Measurements from ENCODE around the gene KCNJ13. TPM values are rescaled to one million over a fixed set of nuclear protein-coding genes. Genes with fewer than 3 reads are reported as not detected.

The KCNJ13 gene
- total RNA-seq, result not detected

DNA sequence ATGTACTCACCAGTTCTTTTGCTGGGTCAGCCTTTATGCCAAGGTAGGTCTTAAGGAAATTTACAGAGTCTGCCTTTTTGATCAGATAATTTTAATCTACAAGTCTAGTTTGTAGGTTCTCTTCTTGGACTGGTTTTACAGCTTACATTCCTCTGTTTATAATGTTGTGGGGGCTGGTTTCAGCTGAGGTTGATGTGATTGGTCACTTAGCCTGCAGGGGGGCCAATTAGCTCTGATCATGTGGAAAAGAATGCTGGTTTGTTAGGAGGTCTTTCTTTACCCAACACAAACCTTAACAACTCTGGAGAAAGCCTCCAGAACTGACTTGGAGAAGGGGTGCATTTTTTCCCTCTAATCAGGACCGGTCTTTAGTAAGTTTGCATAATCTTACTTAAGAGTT, at the start of gene KCNJ13:
TSS of gene KCNJ13 (minus strand) at position 131 of the 400 bp plus-strand sequence. CDS start 5,203 bp downstream, outside the sequence.
- H3K4me3 ChIP-seq, result no peak within 1 kb of the TSS
- TF ChIP-seq, protein P1, sequence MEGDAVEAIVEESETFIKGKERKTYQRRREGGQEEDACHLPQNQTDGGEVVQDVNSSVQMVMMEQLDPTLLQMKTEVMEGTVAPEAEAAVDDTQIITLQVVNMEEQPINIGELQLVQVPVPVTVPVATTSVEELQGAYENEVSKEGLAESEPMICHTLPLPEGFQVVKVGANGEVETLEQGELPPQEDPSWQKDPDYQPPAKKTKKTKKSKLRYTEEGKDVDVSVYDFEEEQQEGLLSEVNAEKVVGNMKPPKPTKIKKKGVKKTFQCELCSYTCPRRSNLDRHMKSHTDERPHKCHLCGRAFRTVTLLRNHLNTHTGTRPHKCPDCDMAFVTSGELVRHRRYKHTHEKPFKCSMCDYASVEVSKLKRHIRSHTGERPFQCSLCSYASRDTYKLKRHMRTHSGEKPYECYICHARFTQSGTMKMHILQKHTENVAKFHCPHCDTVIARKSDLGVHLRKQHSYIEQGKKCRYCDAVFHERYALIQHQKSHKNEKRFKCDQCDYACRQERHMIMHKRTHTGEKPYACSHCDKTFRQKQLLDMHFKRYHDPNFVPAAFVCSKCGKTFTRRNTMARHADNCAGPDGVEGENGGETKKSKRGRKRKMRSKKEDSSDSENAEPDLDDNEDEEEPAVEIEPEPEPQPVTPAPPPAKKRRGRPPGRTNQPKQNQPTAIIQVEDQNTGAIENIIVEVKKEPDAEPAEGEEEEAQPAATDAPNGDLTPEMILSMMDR (IDR thresholded peaks at IDR 0.05), result no peak
- TF ChIP-seq POLR2A (IDR thresholded peaks at IDR 0.05), result no peak
- no peaks in the 10 kb centered on the region for H3K4me1 ChIP-seq
- intact Hi-C loops (cut with DNase I), result no loop called here
- H3K27me3 ChIP-seq, result no peaks in the 10 kb centered on the region
- DNase-seq, result no peak
- H3K9me3 ChIP-seq, result no peaks in the 10 kb centered on the region
- H3K36me3 ChIP-seq, result peaks cover 0 to 66% (median 0%) of the 10 kb centered on the region in 3 donors
- WGBS, 2 donors, result 56 to 94% methylated on average over 1 of the region's 1 CpG
- H3K27ac ChIP-seq, result no peak within 1 kb of the TSS

DNA sequence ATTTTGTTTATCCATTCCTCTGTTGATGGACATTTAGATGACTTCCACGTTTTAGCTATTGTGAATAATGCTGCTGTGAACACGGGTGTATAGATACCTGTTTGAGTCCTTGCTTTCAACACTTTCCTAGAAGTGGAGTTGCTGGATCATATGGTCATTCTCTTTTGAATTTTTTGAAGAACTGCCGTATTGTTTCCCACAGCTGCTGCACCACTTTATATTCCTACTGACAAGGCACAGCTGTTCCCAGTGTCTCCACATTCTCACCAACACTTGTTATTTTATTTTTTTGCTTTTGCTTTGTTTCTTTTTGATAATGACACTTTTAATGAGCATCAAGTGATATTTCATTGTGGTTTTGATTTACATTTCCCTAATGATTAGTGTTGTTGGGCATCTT, 41.4 kb upstream of the KCNJ13 start:
- WGBS, 2 donors, result 75 to 82% methylated on average over 3 of the region's 3 CpGs
- no peak for DNase-seq
- TF ChIP-seq, protein P1 (IDR thresholded peaks at IDR 0.05), result no peak
- TF ChIP-seq POLR2A (IDR thresholded peaks at IDR 0.05), result no peak
- Histone ChIP-seq H3K27me3 (no peaks in the 10 kb centered on the region), H3K4me3 (no peak overlapping the region), H3K36me3 (peaks cover 0 to 100% (median 12%) of the 10 kb centered on the region in 3 donors), H3K9me3 (no peaks in the 10 kb centered on the region), H3K27ac (no peak overlapping the region), H3K4me1 (no peaks in the 10 kb centered on the region)
- intact Hi-C loops (cut with DNase I), result no loop called here

DNA sequence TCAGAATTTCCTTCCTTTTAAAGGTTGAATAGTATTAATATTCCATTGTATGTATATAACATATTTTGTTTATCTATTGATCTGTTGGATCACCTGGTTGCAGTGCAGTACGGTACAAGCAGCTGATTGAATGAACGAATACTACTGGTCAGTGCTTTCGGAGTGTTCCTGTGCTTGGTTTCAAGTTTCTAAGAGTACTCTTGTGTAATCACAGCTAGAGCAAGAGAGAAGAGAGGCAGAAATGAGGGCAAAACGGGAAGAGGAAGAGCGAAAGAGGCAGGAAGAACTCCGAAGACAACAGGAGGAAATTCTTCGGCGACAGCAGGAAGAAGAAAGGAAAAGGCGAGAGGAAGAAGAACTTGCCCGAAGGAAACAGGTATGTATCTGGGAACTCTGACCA, 40.3 kb upstream of the KCNJ13 start:
- WGBS, 2 donors, result 64 to 77% methylated on average over 10 of the region's 10 CpGs
- intact Hi-C loops (cut with DNase I), result no loop called here
- no peaks in the 10 kb centered on the region for H3K4me1 ChIP-seq
- peaks cover 0 to 100% (median 12%) of the 10 kb centered on the region in 3 donors for H3K36me3 ChIP-seq
- H3K27ac ChIP-seq, result no peak overlapping the region
- TF ChIP-seq, protein P1 (IDR thresholded peaks at IDR 0.05), result no peak
- TF ChIP-seq POLR2A (IDR thresholded peaks at IDR 0.05), result no peak
- no peaks in the 10 kb centered on the region for H3K27me3 ChIP-seq
- H3K9me3 ChIP-seq, result no peaks in the 10 kb centered on the region
- no peak for DNase-seq
- H3K4me3 ChIP-seq, result no peak overlapping the region

DNA sequence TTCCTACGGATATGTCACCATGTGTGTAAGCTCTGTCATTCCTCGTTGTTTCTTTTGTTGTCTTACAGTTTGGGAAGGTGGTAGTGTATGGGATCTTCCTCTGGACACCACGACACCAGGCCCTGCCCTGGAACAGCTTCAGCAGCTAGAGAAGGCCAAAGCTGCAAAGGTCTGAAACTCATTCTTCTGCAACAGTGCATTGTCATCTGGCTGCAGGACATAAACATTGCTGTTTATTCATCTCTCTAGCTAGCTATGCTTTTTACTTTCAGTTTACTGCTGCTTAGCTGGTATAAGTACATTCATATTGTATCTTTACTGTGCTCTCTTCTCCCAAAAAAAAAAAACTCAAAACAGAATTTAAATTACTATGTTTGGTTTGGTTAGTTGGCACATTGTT, 39.2 kb upstream of the KCNJ13 start:
- intact Hi-C loops (cut with DNase I), result no loop called here
- Histone ChIP-seq H3K4me3 (no peak overlapping the region), H3K27me3 (no peaks in the 10 kb centered on the region), H3K36me3 (peaks cover 0 to 100% (median 12%) of the 10 kb centered on the region in 3 donors), H3K4me1 (no peaks in the 10 kb centered on the region), H3K9me3 (no peaks in the 10 kb centered on the region), H3K27ac (no peak overlapping the region)
- DNase-seq, result no peak
- TF ChIP-seq, protein P1 (IDR thresholded peaks at IDR 0.05), result no peak
- no peak for TF ChIP-seq POLR2A (IDR thresholded peaks at IDR 0.05)
- 83 to 97% methylated on average over 3 of the region's 3 CpGs for WGBS, 2 donors

DNA sequence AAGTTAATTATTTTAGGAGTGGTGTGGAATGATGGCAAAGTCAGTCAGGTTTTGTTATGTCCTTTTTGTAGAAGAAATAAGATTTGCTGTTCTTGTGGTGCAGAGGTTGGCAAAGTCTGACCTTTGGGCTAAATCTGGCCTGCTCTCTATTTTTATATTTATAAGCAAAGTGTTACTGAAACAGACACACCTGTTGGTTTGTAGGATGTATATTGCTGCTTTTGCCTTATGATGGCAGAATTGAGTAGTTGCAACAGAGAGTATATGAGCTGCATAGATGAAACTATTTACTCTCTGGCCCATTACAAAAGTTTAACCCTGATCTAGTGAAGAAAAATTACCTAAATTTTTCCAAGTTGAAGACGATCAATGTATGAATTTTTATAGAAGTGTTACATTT, 34.1 kb upstream of the KCNJ13 start:
- Histone ChIP-seq H3K9me3 (no peaks in the 10 kb centered on the region), H3K36me3 (peaks cover 0 to 100% (median 29%) of the 10 kb centered on the region in 3 donors), H3K27me3 (no peaks in the 10 kb centered on the region), H3K4me1 (no peaks in the 10 kb centered on the region), H3K27ac (no peak overlapping the region), H3K4me3 (no peak overlapping the region)
- TF ChIP-seq, protein P1 (IDR thresholded peaks at IDR 0.05), result no peak
- no peak for TF ChIP-seq POLR2A (IDR thresholded peaks at IDR 0.05)
- DNase-seq, result no peak
- 86 to 93% methylated on average over 1 of the region's 1 CpG for WGBS, 2 donors
- intact Hi-C loops (cut with DNase I), result no loop called here

Measured in esophagus squamous epithelium (tissue), 5 donors.